Astrocyte of the cerebellum (primary cell): Measurements from ENCODE around the gene IQCK.

ENCODE experiments used
- DNase-seq: peaks from one replicate; pipeline ENCODE4 v3.0.0-alpha.2; 2011; ENCODE audit warnings: low read depth
- H3K4me3 ChIP-seq: 2 replicates; pipeline ENCODE4 v1.5.1; 2011; ENCODE audit warnings: mild to moderate bottlenecking, low read depth, low read length, moderate library complexity
- CTCF ChIP-seq: IDR thresholded peaks from 2 replicates; pipeline ENCODE4 v1.5.1; 2012; ENCODE audit warnings: low read length, low read depth, moderate library complexity, mild to moderate bottlenecking; ENCODE audit errors: missing control alignments
- in situ Hi-C: cut with HindIII; loops from 2 replicates; pipeline ENCODE4 v1.10.0; 2017; ENCODE audit warnings: low sequenced_read_pairs

Gene IQCK

GRCh38 chr16:19857593-19858339 lies 139.7 kb downstream of the IQCK start:
- DNase-seq: no peak
- no peak overlapping the region for H3K4me3 ChIP-seq
- in situ Hi-C loops: no loop called here
- no peak for TF ChIP-seq CTCF

- DNase-seq: peak; percentile 16
Measured at GRCh38 chr16:19858340-19859018, 140.4 kb downstream of the IQCK start.

GRCh38 chr16:19859166-19859565 lies 141.1 kb downstream of the IQCK start:
- in situ Hi-C loops: no loop called here
- DNase-seq: no peak
- H3K4me3 ChIP-seq: no peak overlapping the region
- TF ChIP-seq CTCF: no peak

More at GRCh38 chr16:19858340-19859018, 140.4 kb downstream of the IQCK start:
- H3K4me3 ChIP-seq: no peak overlapping the region
- no peak for TF ChIP-seq CTCF
- in situ Hi-C loops: no loop called here

GRCh38 chr16:19859603-19860002 lies 141.5 kb downstream of the IQCK start:
- in situ Hi-C loops: no loop called here
- DNase-seq: no peak
- TF ChIP-seq CTCF: no peak
- H3K4me3 ChIP-seq: peak overlapping the region; percentile 29

GRCh38 chr16:19860166-19861041 lies 142.3 kb downstream of the IQCK start:
- in situ Hi-C loops: no loop called here
- DNase-seq: peak; percentile 98
- TF ChIP-seq CTCF: no peak
- peak overlapping the region; percentile 29 for H3K4me3 ChIP-seq

GRCh38 chr16:19861133-19861532 lies 143.1 kb downstream of the IQCK start:
- no peak overlapping the region for H3K4me3 ChIP-seq
- in situ Hi-C loops: no loop called here
- TF ChIP-seq CTCF: no peak
- DNase-seq: no peak
